ENCODE results near the gene KIF12. TPM values are rescaled to one million over a fixed set of nuclear protein-coding genes. Genes with fewer than 3 reads are reported as not detected.

KIF12 gene
- not detected for total RNA-seq

GRCh38 chr9:114098936-114099668, at the start of gene KIF12:
Gene KIF12, minus strand, starts transcription at chr9:114099292. Its CDS starts 16 bp downstream, at chr9:114099276.
- Mint-ChIP-seq H3K27me3 (ENCODE audit: low read depth) (peaks cover 33% of the 10 kb centered on the region), H3K4me1 (ENCODE audit: low read depth) (no peaks in the 10 kb centered on the region), H3K4me3 (no peak within 1 kb of the TSS), H3K9me3 (ENCODE audit: insufficient read depth) (peaks cover 3% of the 10 kb centered on the region), H3K36me3 (ENCODE audit: low read depth) (no peaks in the 10 kb centered on the region), H3K27ac (no peak within 1 kb of the TSS)
- ChIA-PET CTCF (interaction anchor here (0.9 to 2.8 kb wide), 4 partner anchors 9 to 192 kb away, joined by 3 to 8 read pairs (median 6); no protein-coding TSS in a partner anchor), POLR2A (no interaction called here)
- DNase-seq (no peak), ATAC-seq (no peak)

DNA sequence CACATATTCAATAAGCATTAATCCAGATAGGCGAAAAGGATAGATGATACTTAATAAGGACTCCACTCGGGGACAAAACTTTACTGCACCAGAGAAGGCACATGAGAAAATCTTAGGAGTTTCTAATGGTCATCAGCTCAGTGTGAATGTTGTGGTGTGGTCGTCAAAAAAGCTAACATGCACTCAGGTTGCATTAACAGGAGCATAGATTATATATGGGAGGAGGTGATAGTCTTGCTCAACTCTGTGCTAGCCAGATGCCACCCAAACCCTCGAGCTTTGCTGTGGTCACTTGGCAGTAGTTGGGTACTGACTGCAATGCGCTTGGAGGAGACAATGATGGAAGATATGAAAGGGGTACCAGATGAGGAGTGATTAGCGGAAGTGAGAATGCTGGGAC, 47.6 kb upstream of the KIF12 start:
- H3K9me3 Mint-ChIP-seq (ENCODE audit: insufficient read depth): no peaks in the 10 kb centered on the region

DNA sequence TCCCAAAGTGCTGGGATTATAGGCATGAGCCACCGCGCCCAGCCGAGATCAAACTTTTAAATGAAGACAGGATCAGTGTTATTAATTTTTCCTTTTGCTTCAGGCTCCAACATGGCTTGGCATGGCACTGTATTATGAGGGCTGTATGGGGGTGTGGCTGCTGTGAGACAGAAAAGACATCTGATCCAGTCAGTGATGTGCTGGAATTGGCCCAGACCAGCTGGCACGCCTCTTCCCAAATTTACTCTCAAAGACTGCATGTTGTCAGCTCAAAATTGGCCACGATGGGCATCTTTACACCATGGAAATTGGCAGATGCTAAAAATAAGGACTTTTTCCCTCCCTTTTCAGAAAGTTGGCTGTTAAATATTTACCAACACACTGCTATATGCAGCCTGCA, 44.1 kb upstream of the KIF12 start:
- no peak for ATAC-seq
- Mint-ChIP-seq H3K36me3 (ENCODE audit: low read depth) (no peaks in the 10 kb centered on the region), H3K4me1 (ENCODE audit: low read depth) (no peaks in the 10 kb centered on the region), H3K27me3 (ENCODE audit: low read depth) (peaks cover 7% of the 10 kb centered on the region), H3K4me3 (no peak overlapping the region), H3K27ac (no peak overlapping the region), H3K9me3 (ENCODE audit: insufficient read depth) (no peaks in the 10 kb centered on the region)
- ChIA-PET POLR2A (no interaction called here), CTCF (interaction anchor here (2.6 kb wide), 1 partner anchor 148 kb away, joined by 9 read pairs; no protein-coding TSS in a partner anchor)
- DNase-seq: no peak

More for the DNA sequence above, 47.6 kb upstream of the KIF12 start:
- ChIA-PET CTCF (interaction anchor here (0.7 to 1.0 kb wide), 2 partner anchors 8 to 63 kb away, joined by 3 read pairs; no protein-coding TSS in a partner anchor), POLR2A (no interaction called here)
- H3K4me1 Mint-ChIP-seq (ENCODE audit: low read depth): no peaks in the 10 kb centered on the region
- ATAC-seq (no peak), DNase-seq (no peak)
- peaks cover 18% of the 10 kb centered on the region for H3K27me3 Mint-ChIP-seq (ENCODE audit: low read depth)
- no peak overlapping the region for H3K4me3 Mint-ChIP-seq
- no peaks in the 10 kb centered on the region for H3K36me3 Mint-ChIP-seq (ENCODE audit: low read depth)
- no peak overlapping the region for H3K27ac Mint-ChIP-seq

DNA sequence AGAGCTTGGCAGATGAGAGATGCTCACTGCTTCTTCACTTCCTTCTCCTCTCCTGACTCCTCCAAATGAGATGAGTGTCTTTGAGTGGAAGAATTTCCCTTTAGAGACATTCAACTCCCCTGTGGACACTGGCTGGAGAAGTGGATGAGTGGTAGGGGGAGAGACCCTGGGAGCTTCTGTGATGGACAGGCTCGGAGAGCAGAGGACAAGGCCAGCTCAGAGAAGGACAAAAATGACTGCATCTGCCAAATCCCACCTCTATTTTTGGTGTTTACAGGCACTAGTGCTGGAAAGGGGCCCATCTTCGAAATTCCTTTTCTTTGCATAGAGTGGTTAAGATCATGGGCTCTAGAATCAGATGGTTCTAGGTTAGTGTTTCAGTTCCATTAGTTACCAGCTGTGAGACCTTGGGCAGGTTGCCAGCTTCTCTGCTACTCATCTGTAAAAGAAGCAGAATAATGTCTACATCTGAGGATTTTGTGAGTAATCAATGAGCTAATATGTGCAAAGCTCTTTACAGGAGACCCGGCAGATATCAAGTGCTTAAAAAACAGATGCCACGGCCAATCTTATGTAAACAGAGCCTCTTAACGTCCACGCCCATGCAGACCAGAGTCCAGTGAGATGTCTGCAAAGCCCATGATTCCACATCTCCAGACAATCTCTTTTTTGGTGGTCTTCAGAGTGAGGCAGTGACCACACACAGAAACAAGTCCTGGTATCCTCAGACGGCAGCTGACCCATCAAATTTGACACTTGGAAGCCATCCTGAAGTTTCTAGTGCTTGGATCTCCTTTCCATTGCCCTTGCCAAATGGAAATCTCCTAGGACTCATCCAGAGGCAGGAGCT, 42.7 kb upstream of the KIF12 start:
- Mint-ChIP-seq H3K4me1 (ENCODE audit: low read depth) (no peaks in the 10 kb centered on the region), H3K27ac (no peak overlapping the region), H3K36me3 (ENCODE audit: low read depth) (no peaks in the 10 kb centered on the region), H3K27me3 (ENCODE audit: low read depth) (peaks cover 5% of the 10 kb centered on the region), H3K4me3 (no peak overlapping the region), H3K9me3 (ENCODE audit: insufficient read depth) (no peaks in the 10 kb centered on the region)
- CTCF ChIA-PET: interaction anchor here (1.1 to 1.7 kb wide), 3 partner anchors 13 to 149 kb away, joined by 3 to 7 read pairs (median 6); partner anchors contain the start of gene COL27A1
- DNase-seq (no peak), ATAC-seq (no peak)
- POLR2A ChIA-PET: no interaction called here

GRCh38 chr9:114140850-114141249, 41.8 kb upstream of the KIF12 start:
- H3K27me3 Mint-ChIP-seq (ENCODE audit: low read depth): peaks cover 2% of the 10 kb centered on the region
- ATAC-seq (no peak), DNase-seq (no peak)
- ChIA-PET POLR2A (interaction anchor here (0.7 kb wide), 1 partner anchor 413 kb away, joined by 3 read pairs; no protein-coding TSS in a partner anchor), CTCF (interaction anchor here (1.1 to 1.7 kb wide), 3 partner anchors 14 to 150 kb away, joined by 3 to 7 read pairs (median 6); partner anchors contain the start of gene COL27A1)
- H3K4me1 Mint-ChIP-seq (ENCODE audit: low read depth): no peaks in the 10 kb centered on the region
- no peak overlapping the region for H3K27ac Mint-ChIP-seq
- H3K9me3 Mint-ChIP-seq (ENCODE audit: insufficient read depth): no peaks in the 10 kb centered on the region
- H3K4me3 Mint-ChIP-seq: no peak overlapping the region
- no peaks in the 10 kb centered on the region for H3K36me3 Mint-ChIP-seq (ENCODE audit: low read depth)

- ATAC-seq (no peak), DNase-seq (no peak)
- H3K27me3 Mint-ChIP-seq (ENCODE audit: low read depth): peaks cover 2% of the 10 kb centered on the region
- H3K27ac Mint-ChIP-seq: no peak overlapping the region
- CTCF ChIA-PET: interaction anchor here (1.5 kb wide), 1 partner anchor 151 kb away, joined by 7 read pairs; no protein-coding TSS in a partner anchor
- POLR2A ChIA-PET: no interaction called here
- no peaks in the 10 kb centered on the region for H3K9me3 Mint-ChIP-seq (ENCODE audit: insufficient read depth)
- H3K4me1 Mint-ChIP-seq (ENCODE audit: low read depth): no peaks in the 10 kb centered on the region
- no peak overlapping the region for H3K4me3 Mint-ChIP-seq
- H3K36me3 Mint-ChIP-seq (ENCODE audit: low read depth): no peaks in the 10 kb centered on the region
Observed at GRCh38 chr9:114140401-114140800, 41.3 kb upstream of the KIF12 start.

DNA sequence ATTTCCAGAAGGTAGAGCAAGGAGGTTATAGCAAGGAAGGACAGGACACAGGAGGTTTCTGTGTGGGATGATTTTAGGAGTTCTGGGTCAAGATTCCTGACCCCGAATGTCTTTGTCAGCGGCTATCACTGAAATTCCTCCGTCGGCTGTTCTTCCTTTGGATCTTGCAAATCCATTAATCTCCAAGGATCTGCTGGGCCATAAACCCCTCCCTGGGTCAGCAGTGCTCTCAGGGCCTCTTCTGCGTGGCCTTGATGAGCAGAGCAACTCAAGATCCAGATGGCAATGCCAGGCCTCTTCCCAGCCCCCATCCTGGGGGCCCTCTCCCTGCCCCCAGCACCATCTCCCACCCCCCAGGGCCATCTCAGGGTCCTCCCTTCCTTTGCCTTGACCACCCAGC, 40.0 kb upstream of the KIF12 start:
- no peak for DNase-seq
- no peaks in the 10 kb centered on the region for H3K36me3 Mint-ChIP-seq (ENCODE audit: low read depth)
- H3K4me1 Mint-ChIP-seq (ENCODE audit: low read depth): no peaks in the 10 kb centered on the region
- H3K9me3 Mint-ChIP-seq (ENCODE audit: insufficient read depth): no peaks in the 10 kb centered on the region
- CTCF ChIA-PET: no interaction called here
- H3K4me3 Mint-ChIP-seq: no peak overlapping the region
- H3K27me3 Mint-ChIP-seq (ENCODE audit: low read depth): peaks cover 2% of the 10 kb centered on the region
- no peak overlapping the region for H3K27ac Mint-ChIP-seq
- ATAC-seq: no peak
- POLR2A ChIA-PET: no interaction called here

DNA sequence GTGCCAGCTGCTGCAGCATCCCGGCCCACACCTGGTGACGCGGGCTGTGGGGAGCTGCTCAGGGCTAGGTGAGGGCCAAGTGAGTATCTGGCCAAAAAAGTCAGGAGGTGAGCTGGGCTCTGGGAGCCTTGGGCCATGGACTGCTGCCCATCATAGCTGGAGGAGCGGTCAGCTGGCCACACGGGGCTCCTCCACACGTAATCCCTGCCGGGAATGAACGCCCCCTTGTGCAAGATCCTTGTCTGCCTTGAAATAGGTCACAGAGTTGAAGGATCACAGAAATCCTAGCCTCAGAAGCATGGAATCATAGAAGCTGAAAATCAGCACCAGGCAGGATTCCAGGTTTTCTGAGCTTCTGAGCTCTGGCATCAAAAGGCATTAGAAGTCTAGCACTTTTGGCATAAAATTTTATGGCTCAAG, 39.5 kb upstream of the KIF12 start:
- H3K9me3 Mint-ChIP-seq (ENCODE audit: insufficient read depth): no peaks in the 10 kb centered on the region
- DNase-seq (no peak), ATAC-seq (no peak)
- CTCF ChIA-PET: no interaction called here
- peaks cover 2% of the 10 kb centered on the region for H3K27me3 Mint-ChIP-seq (ENCODE audit: low read depth)
- H3K4me1 Mint-ChIP-seq (ENCODE audit: low read depth): no peaks in the 10 kb centered on the region
- H3K27ac Mint-ChIP-seq: no peak overlapping the region
- POLR2A ChIA-PET: no interaction called here
- H3K36me3 Mint-ChIP-seq (ENCODE audit: low read depth): no peaks in the 10 kb centered on the region
- H3K4me3 Mint-ChIP-seq: no peak overlapping the region

GRCh38 chr9:114137831-114138230, 38.7 kb upstream of the KIF12 start:
- H3K27me3 Mint-ChIP-seq (ENCODE audit: low read depth): peaks cover 2% of the 10 kb centered on the region
- no peaks in the 10 kb centered on the region for H3K4me1 Mint-ChIP-seq (ENCODE audit: low read depth)
- no peak overlapping the region for H3K4me3 Mint-ChIP-seq
- ATAC-seq (no peak), DNase-seq (no peak)
- ChIA-PET POLR2A (no interaction called here), CTCF (no interaction called here)
- no peaks in the 10 kb centered on the region for H3K36me3 Mint-ChIP-seq (ENCODE audit: low read depth)
- no peaks in the 10 kb centered on the region for H3K9me3 Mint-ChIP-seq (ENCODE audit: insufficient read depth)
- H3K27ac Mint-ChIP-seq: no peak overlapping the region

GRCh38 chr9:114134827-114135396, 35.8 kb upstream of the KIF12 start:
- H3K27ac Mint-ChIP-seq: no peak overlapping the region

GRCh38 chr9:114132550-114132918, 33.4 kb upstream of the KIF12 start:
- H3K4me1 Mint-ChIP-seq (ENCODE audit: low read depth): no peaks in the 10 kb centered on the region
- H3K27ac Mint-ChIP-seq: no peak overlapping the region
- no peaks in the 10 kb centered on the region for H3K9me3 Mint-ChIP-seq (ENCODE audit: insufficient read depth)
- DNase-seq (no peak), ATAC-seq (no peak)
- ChIA-PET POLR2A (no interaction called here), CTCF (interaction anchor here (1.0 to 1.4 kb wide), 2 partner anchors 25 to 37 kb away, joined by 3 to 4 read pairs; no protein-coding TSS in a partner anchor)
- no peak overlapping the region for H3K4me3 Mint-ChIP-seq
- peaks cover 9% of the 10 kb centered on the region for H3K27me3 Mint-ChIP-seq (ENCODE audit: low read depth)
- no peaks in the 10 kb centered on the region for H3K36me3 Mint-ChIP-seq (ENCODE audit: low read depth)

More at GRCh38 chr9:114134827-114135396, 35.8 kb upstream of the KIF12 start:
- DNase-seq (no peak), ATAC-seq (no peak)
- Mint-ChIP-seq H3K4me3 (no peak overlapping the region), H3K9me3 (ENCODE audit: insufficient read depth) (no peaks in the 10 kb centered on the region), H3K36me3 (ENCODE audit: low read depth) (no peaks in the 10 kb centered on the region), H3K27me3 (ENCODE audit: low read depth) (peaks cover 4% of the 10 kb centered on the region), H3K4me1 (ENCODE audit: low read depth) (no peaks in the 10 kb centered on the region)
- CTCF ChIA-PET: no interaction called here
- POLR2A ChIA-PET: no interaction called here

Data from activated CD8-positive, alpha-beta T cell treated with anti-CD3 and anti-CD28 coated beads, Interleukin-2, amount 10 ng/mL, durations not matched to agents 7 days and 5 days (primary cell).